EL (cell line): ENCODE results near the gene CCR7.
A peak's percentile ranks its signal among the peaks of the same experiment; 100 is the strongest.

Experiments used
- DNase-seq: peaks from one replicate; pipeline ENCODE4 v3.0.0-alpha.2; 2016

Gene CCR7

GRCh38 chr17:40511667-40512220, 53.5 kb downstream of the CCR7 start:
- DNase-seq: no peak

GRCh38 chr17:40511136-40511535, 54.1 kb downstream of the CCR7 start:
- no peak for DNase-seq

- DNase-seq: peak; percentile 54
These were observed 55.0 kb downstream of the CCR7 start for GRCh38 chr17:40510328-40510648.

GRCh38 chr17:40509626-40510327, 55.5 kb downstream of the CCR7 start:
- no peak for DNase-seq

GRCh38 chr17:40506786-40507185, 58.5 kb downstream of the CCR7 start:
- DNase-seq: no peak
